ENCODE measurements around the gene WDR87.

Gene WDR87

DNA sequence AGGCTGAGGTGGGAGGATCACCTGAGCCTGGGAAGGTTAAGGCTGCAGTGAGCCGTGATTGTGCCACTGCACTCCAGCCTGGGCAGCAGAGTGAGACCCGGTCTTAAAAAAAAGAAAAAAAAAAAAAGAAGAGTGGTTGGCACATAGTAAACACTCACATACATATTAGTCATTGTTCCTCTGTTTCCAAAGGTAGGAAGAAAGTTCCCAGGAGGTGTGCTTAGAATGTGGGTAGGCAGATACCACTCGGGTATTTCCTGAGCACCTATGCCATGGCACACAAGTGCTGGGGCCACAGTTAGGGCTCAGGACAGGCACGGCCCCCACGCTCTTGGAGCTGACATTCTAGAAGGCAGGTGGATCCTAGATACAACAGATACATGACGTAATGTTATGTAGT is 42.0 kb upstream of the WDR87 start:
- no peak overlapping the region for H3K4me3 ChIP-seq
- H3K36me3 ChIP-seq: peaks cover 0 to 21% (median 5%) of the 10 kb centered on the region in 11 experiments; a peak in 10 of 22 replicates
- peaks cover 0 to 8% (median 0%) of the 10 kb centered on the region in 11 experiments; a peak in 3 of 22 replicates for H3K9me3 ChIP-seq (replicated peaks in 1 of 11)
- H3K4me2 ChIP-seq: no peak overlapping the region
- H3K9ac ChIP-seq: no peak overlapping the region
- no peak overlapping the region for H3K27ac ChIP-seq
- H3K4me1 ChIP-seq: peaks cover 0 to 25% (median 7%) of the 10 kb centered on the region in 10 experiments; a peak in 10 of 20 replicates
- no peak for TF ChIP-seq Cebpa-rat (IDR thresholded peaks at IDR 0.05)
- no peaks in the 10 kb centered on the region for H3K27me3 ChIP-seq
- H4K20me1 ChIP-seq: peaks cover 0 to 23% (median 0%) of the 10 kb centered on the region in 11 experiments; a peak in 5 of 22 replicates

DNA sequence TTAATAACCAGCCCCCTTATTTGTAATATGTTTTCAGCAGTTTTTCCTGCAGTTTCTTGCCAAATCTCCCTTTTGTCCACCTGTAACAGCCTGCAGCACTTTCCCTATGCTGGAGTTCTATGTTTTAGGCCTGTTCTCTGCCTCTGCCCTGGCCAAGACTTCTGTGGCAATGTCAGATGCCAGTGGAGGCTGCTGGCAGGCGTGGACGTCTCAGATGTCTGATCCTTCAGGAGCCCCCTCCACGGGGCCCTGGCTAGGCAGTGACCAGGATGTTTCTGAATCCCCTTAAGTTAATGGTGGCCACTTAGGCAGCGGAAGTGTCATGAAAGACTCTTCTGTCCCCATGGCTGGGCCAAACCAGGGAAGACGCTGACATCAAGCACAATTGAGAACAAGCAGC is 41.4 kb upstream of the WDR87 start:
- Histone ChIP-seq H3K27ac (no peak overlapping the region), H3K27me3 (no peaks in the 10 kb centered on the region)
- TF ChIP-seq Cebpa-rat (IDR thresholded peaks at IDR 0.05): no peak

GRCh38 chr19:37946132-37946531 is 39.7 kb upstream of the WDR87 start:
- Histone ChIP-seq H3K9ac (no peak overlapping the region), H3K9me3 (replicated peaks in 1 of 11) (peaks cover 0 to 8% (median 0%) of the 10 kb centered on the region in 11 experiments; a peak in 3 of 22 replicates), H3K4me3 (no peak overlapping the region), H3K36me3 (peaks cover 0 to 35% (median 8%) of the 10 kb centered on the region in 11 experiments; a peak in 10 of 22 replicates), H3K27me3 (no peaks in the 10 kb centered on the region), H3K27ac (no peak overlapping the region), H3K4me2 (no peak overlapping the region), H3K4me1 (peaks cover 0 to 12% (median 4%) of the 10 kb centered on the region in 10 experiments; a peak in 10 of 20 replicates), H4K20me1 (peaks cover 0 to 16% (median 0%) of the 10 kb centered on the region in 11 experiments; a peak in 5 of 22 replicates)
- no peak for TF ChIP-seq Cebpa-rat (IDR thresholded peaks at IDR 0.05)

More for the DNA sequence above, 41.4 kb upstream of the WDR87 start:
- Histone ChIP-seq H3K9me3 (replicated peaks in 1 of 11) (peaks cover 0 to 8% (median 0%) of the 10 kb centered on the region in 11 experiments; a peak in 3 of 22 replicates), H3K36me3 (peaks cover 0 to 25% (median 5%) of the 10 kb centered on the region in 11 experiments; a peak in 10 of 22 replicates), H3K4me2 (no peak overlapping the region), H3K4me1 (peaks cover 0 to 25% (median 7%) of the 10 kb centered on the region in 10 experiments; a peak in 10 of 20 replicates), H3K4me3 (no peak overlapping the region), H4K20me1 (peaks cover 0 to 17% (median 0%) of the 10 kb centered on the region in 11 experiments; a peak in 6 of 22 replicates), H3K9ac (no peak overlapping the region)

- peaks cover 0 to 5% (median 0%) of the 10 kb centered on the region in 10 experiments; a peak in 7 of 20 replicates for H3K4me1 ChIP-seq
- no peak for TF ChIP-seq Cebpa-rat (IDR thresholded peaks at IDR 0.05)
Observed at GRCh38 chr19:37943480-37943879, 37.1 kb upstream of the WDR87 start.

GRCh38 chr19:37942516-37942902 is 36.1 kb upstream of the WDR87 start:
- Histone ChIP-seq H3K9me3 (replicated peaks in 1 of 11) (no peaks in the 10 kb centered on the region; a peak in 1 of 22 replicates), H3K27ac (no peak overlapping the region), H3K27me3 (no peaks in the 10 kb centered on the region), H3K4me2 (no peak overlapping the region), H3K4me3 (no peak overlapping the region), H4K20me1 (peaks cover 0 to 11% (median 0%) of the 10 kb centered on the region in 11 experiments; a peak in 3 of 22 replicates), H3K36me3 (peaks cover 0 to 28% (median 12%) of the 10 kb centered on the region in 11 experiments; a peak in 12 of 22 replicates), H3K4me1 (peaks cover 0 to 11% (median 4%) of the 10 kb centered on the region in 10 experiments; a peak in 9 of 20 replicates), H3K9ac (no peak overlapping the region)
- no peak for TF ChIP-seq Cebpa-rat (IDR thresholded peaks at IDR 0.05)

More at GRCh38 chr19:37943480-37943879, 37.1 kb upstream of the WDR87 start:
- no peak overlapping the region for H3K4me2 ChIP-seq
- H3K27ac ChIP-seq: no peak overlapping the region
- no peak overlapping the region for H3K9ac ChIP-seq
- no peaks in the 10 kb centered on the region; a peak in 1 of 22 replicates for H3K9me3 ChIP-seq (replicated peaks in 1 of 11)
- H3K36me3 ChIP-seq: peaks cover 0 to 28% (median 12%) of the 10 kb centered on the region in 11 experiments; a peak in 12 of 22 replicates
- H4K20me1 ChIP-seq: peaks cover 0 to 11% (median 0%) of the 10 kb centered on the region in 11 experiments; a peak in 3 of 22 replicates
- H3K27me3 ChIP-seq: no peaks in the 10 kb centered on the region
- H3K4me3 ChIP-seq: no peak overlapping the region

DNA sequence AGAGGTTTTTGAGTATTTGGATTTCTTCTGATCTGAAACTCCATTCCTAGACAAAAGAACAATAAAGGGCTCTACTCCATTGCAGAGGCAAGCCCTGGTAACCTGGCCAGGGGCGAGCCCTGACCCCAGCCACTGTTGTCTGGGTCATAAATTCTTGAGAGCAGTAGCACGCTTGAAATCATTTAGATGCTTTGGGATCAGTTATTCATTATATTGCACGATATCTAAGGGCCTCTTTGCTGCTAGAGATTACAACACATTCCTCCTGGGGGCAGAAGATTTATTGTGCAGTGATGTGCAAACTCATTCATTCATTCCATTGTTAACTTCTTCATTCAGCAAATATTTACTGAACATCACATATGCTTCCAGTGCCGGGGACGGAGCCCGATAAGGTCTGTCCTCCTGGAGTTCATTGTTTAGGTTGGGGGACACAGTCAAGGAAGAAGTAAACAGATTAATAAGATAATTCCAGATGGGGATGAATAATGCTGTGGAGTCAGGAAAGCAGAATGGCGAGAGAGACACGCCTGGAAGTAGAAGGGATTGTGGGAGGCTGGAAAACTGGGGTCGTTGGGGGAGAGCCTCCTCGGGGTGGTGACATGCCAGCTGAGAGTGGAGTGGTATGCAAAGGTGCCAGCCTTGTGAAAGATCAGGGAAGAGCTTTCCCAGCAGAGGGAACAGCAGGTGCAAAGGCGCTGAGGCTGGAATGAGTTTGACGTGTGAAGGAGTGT is 35.6 kb upstream of the WDR87 start:
- no peak overlapping the region for H3K4me2 ChIP-seq
- no peak overlapping the region for H3K27ac ChIP-seq

GRCh38 chr19:37938353-37938752 is 32.0 kb upstream of the WDR87 start:
- H3K27ac ChIP-seq: no peak overlapping the region
- H3K9ac ChIP-seq: no peak overlapping the region
- TF ChIP-seq Cebpa-rat (IDR thresholded peaks at IDR 0.05): no peak
- H3K4me1 ChIP-seq: peaks cover 7 to 22% (median 14%) of the 10 kb centered on the region in 10 experiments
- no peaks in the 10 kb centered on the region for H3K27me3 ChIP-seq
- peak overlapping the region in 2 of 11 experiments; percentile 23 to 37; a peak in 2 of 22 replicates for H3K4me2 ChIP-seq
- peaks cover 12 to 29% (median 21%) of the 10 kb centered on the region in 11 experiments for H3K9me3 ChIP-seq (replicated peaks in 1 of 11)
- H4K20me1 ChIP-seq: peaks cover 0 to 10% (median 8%) of the 10 kb centered on the region in 11 experiments; a peak in 13 of 22 replicates
- H3K36me3 ChIP-seq: peaks cover 16 to 45% (median 30%) of the 10 kb centered on the region in 11 experiments; a peak in 19 of 22 replicates
- no peak overlapping the region for H3K4me3 ChIP-seq

More for the DNA sequence above, 35.6 kb upstream of the WDR87 start:
- H3K4me3 ChIP-seq: no peak overlapping the region
- no peaks in the 10 kb centered on the region for H3K27me3 ChIP-seq
- peaks cover 0 to 1% (median 0%) of the 10 kb centered on the region in 11 experiments; a peak in 4 of 22 replicates for H3K9me3 ChIP-seq (replicated peaks in 1 of 11)
- no peak overlapping the region for H3K9ac ChIP-seq
- H4K20me1 ChIP-seq: peaks cover 0 to 11% (median 0%) of the 10 kb centered on the region in 11 experiments; a peak in 3 of 22 replicates
- H3K36me3 ChIP-seq: peaks cover 3 to 28% (median 12%) of the 10 kb centered on the region in 11 experiments; a peak in 12 of 22 replicates
- peaks cover 0 to 11% (median 4%) of the 10 kb centered on the region in 10 experiments; a peak in 9 of 20 replicates for H3K4me1 ChIP-seq
- TF ChIP-seq Cebpa-rat (IDR thresholded peaks at IDR 0.05): no peak

DNA sequence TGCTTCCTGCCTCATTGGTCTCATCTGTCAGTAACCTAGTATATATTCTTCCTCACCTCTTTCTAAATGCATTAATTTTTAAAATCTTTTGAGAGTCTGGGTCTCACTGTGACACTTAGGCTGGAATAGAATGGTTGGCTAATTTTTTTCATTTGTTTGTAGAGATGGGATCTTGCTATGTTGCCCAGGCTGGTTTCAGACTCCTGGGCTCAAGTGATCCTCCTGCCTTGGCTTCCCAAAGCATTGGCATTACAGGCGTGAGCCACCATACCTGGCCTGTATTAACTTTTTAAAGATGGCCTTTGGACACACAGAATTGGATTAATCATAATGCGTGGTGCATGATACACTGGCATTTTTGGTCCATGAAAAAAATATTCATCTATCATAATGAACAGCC is 30.5 kb upstream of the WDR87 start:
- H3K27ac ChIP-seq: no peak overlapping the region
- peaks cover 22 to 37% (median 29%) of the 10 kb centered on the region in 10 experiments for H3K4me1 ChIP-seq

GRCh38 chr19:37936166-37936565 is 29.8 kb upstream of the WDR87 start:
- peaks cover 0 to 20% (median 10%) of the 10 kb centered on the region in 11 experiments; a peak in 13 of 22 replicates for H4K20me1 ChIP-seq
- H3K4me3 ChIP-seq: no peak overlapping the region
- H3K27ac ChIP-seq: no peak overlapping the region
- H3K4me2 ChIP-seq: no peak overlapping the region
- peaks cover 12 to 29% (median 21%) of the 10 kb centered on the region in 11 experiments for H3K9me3 ChIP-seq (replicated peaks in 1 of 11)
- no peak overlapping the region for H3K9ac ChIP-seq
- H3K27me3 ChIP-seq: no peaks in the 10 kb centered on the region
- peaks cover 8 to 40% (median 30%) of the 10 kb centered on the region in 11 experiments; a peak in 18 of 22 replicates for H3K36me3 ChIP-seq
- peaks cover 29 to 44% (median 36%) of the 10 kb centered on the region in 10 experiments for H3K4me1 ChIP-seq
- no peak for TF ChIP-seq Cebpa-rat (IDR thresholded peaks at IDR 0.05)

More for the DNA sequence above, 30.5 kb upstream of the WDR87 start:
- no peak overlapping the region for H3K4me3 ChIP-seq
- H3K27me3 ChIP-seq: no peaks in the 10 kb centered on the region
- H3K4me2 ChIP-seq: no peak overlapping the region
- H3K36me3 ChIP-seq: peaks cover 14 to 40% (median 30%) of the 10 kb centered on the region in 11 experiments; a peak in 18 of 22 replicates
- H4K20me1 ChIP-seq: peaks cover 0 to 17% (median 10%) of the 10 kb centered on the region in 11 experiments; a peak in 13 of 22 replicates
- no peak for TF ChIP-seq Cebpa-rat (IDR thresholded peaks at IDR 0.05)
- H3K9ac ChIP-seq: no peak overlapping the region
- H3K9me3 ChIP-seq (replicated peaks in 1 of 11): peaks cover 12 to 29% (median 21%) of the 10 kb centered on the region in 11 experiments

Measured in BLaER1 treated with 17β-estradiol and CSF1 and Interleukin-3, amounts not matched to agents 10 nM and 100 nM (cell line).